HG03521 (cell line): Measurements from ENCODE around the gene KCNK3.
"Not testable (repeated sequence)": the region's sequence is repeated elsewhere in the genome, so short reads cannot be mapped to it uniquely, and the experiment has no call there.

Experiments used
- ATAC-seq: cut with Tn5 transposase; IDR thresholded peaks from one replicate; pipeline ENCODE4 v1.9.1; 2021; ENCODE audit warnings: mild to moderate bottlenecking, moderate library complexity; ENCODE audit not compliant: unreplicated experiment

The KCNK3 gene

GRCh38 chr2:26665296-26665695 lies 27.2 kb upstream of the KCNK3 start:
- ATAC-seq = not testable (repeated sequence)

GRCh38 chr2:26666671-26667070 lies 25.9 kb upstream of the KCNK3 start:
- no peak for ATAC-seq

- ATAC-seq = no peak
Observed at GRCh38 chr2:26668041-26668440, 24.5 kb upstream of the KCNK3 start.

- ATAC-seq = no peak
Observed at GRCh38 chr2:26668856-26669750, 23.4 kb upstream of the KCNK3 start.

- ATAC-seq = no peak
Observed at GRCh38 chr2:26670171-26670570, 22.4 kb upstream of the KCNK3 start.

GRCh38 chr2:26670931-26671460 lies 21.5 kb upstream of the KCNK3 start:
- no peak for ATAC-seq

- no peak for ATAC-seq
Observed at GRCh38 chr2:26671691-26672090, 20.8 kb upstream of the KCNK3 start.

- ATAC-seq = no peak
Observed at GRCh38 chr2:26672112-26672817, 20.3 kb upstream of the KCNK3 start.

- ATAC-seq = no peak
Observed at GRCh38 chr2:26672818-26673393, 19.6 kb upstream of the KCNK3 start.

- no peak for ATAC-seq
Observed at GRCh38 chr2:26674002-26674751, 18.3 kb upstream of the KCNK3 start.

GRCh38 chr2:26674771-26675170 lies 17.8 kb upstream of the KCNK3 start:
- ATAC-seq = no peak

GRCh38 chr2:26675651-26676255 lies 16.8 kb upstream of the KCNK3 start:
- no peak for ATAC-seq

GRCh38 chr2:26678035-26678434 lies 14.5 kb upstream of the KCNK3 start:
- no peak for ATAC-seq

GRCh38 chr2:26679867-26680266 lies 12.7 kb upstream of the KCNK3 start:
- ATAC-seq = no peak

- ATAC-seq = no peak
Observed at GRCh38 chr2:26681656-26682055, 10.9 kb upstream of the KCNK3 start.

GRCh38 chr2:26682155-26682554 lies 10.4 kb upstream of the KCNK3 start:
- ATAC-seq = no peak

GRCh38 chr2:26683583-26683982 lies 8.9 kb upstream of the KCNK3 start:
- ATAC-seq = no peak

- ATAC-seq = no peak
Observed at GRCh38 chr2:26685341-26685740, 7.2 kb upstream of the KCNK3 start.

- no peak for ATAC-seq
Observed at GRCh38 chr2:26685989-26686839, 6.3 kb upstream of the KCNK3 start.

GRCh38 chr2:26687328-26687727 lies 5.2 kb upstream of the KCNK3 start:
- no peak for ATAC-seq
